Right lobe of liver (tissue), 4 donors: ENCODE measurements around the gene CEP112.

Source experiments
- CTCF ChIP-seq, 4 donors: fragments of 200-600 bp in 3 of 4; fragments of 450-650 bp in 1 of 4; IDR thresholded peaks; one replicate each; pipeline versions ENCODE4 v1.5.1 to v1.8.0; 2016 to 2022; ENCODE audit warnings: antibody characterized with exemption in 4 of 4, mild to moderate bottlenecking in 2 of 4
- POLR2A ChIP-seq: fragments of 450-650 bp; IDR thresholded peaks from one replicate; pipeline ENCODE4 v1.6.1; 2017; ENCODE audit warnings: antibody characterized with exemption, mild to moderate bottlenecking
- donor health status: DM: no; HTN: no; CAD: no.
- donor health status: DM: no; HTN: no; CAD: no.
- donor health status: DM: no; HTN: yes; CAD: no.

DNA sequence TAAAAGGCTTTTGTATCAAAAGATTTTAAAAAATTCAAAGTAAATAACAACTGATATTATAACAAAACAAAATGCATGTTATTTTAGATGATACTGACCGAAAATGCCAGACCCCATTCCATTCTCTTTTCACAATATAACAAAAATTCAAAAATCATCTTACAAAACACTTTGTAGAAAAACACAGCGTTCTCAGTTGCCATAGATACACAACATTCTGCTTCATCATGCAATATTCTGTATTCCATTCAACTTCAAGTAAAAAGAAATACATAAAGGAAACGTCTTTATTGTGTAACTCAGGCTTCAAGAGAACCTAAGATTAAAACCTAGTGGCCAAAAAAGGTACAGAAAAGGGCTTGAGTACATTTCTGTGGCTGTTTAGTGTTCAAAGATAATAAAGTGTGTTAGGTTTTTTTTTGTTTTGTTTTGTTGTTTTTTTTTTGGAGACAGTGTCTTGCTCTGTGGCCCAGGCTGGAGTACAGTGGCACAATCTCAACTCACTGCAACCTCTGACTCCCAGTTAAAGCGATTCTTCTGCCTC lies 250.5 kb downstream of the CEP112 start:
- TF ChIP-seq CTCF (IDR thresholded peaks at IDR 0.05), result no peak
- no peak for TF ChIP-seq POLR2A
